MCF 10A (cell line): ENCODE data around the gene PSD2. TPM values are rescaled to one million over a fixed set of nuclear protein-coding genes. Genes with fewer than 3 reads are reported as not detected.
A peak's percentile ranks its signal among the peaks of the same experiment; 100 is the strongest.

Source experiments
- BruUV-seq: library from RNA; stranded (reverse); fragments of 400-500 nt; replicated peaks from 2 replicates; lab custom pipeline; 2021; lab: Mats Ljungman, UMichigan
- CTCF ChIA-PET: fragments of 300-600 bp; sonication (Branson Sonifier 250); formaldehyde crosslinking; extraction: SDS; loops from one replicate; lab custom pipeline; 2021; ENCODE audit warnings: antibody characterized with exemption, inconsistent platforms; lab: Yijun Ruan, JAX
- POLR2A ChIA-PET: fragments of 300-600, 350-650 bp; sonication (Branson Sonifier 250); formaldehyde crosslinking; extraction: SDS; loops from one replicate; lab custom pipeline; 2020; ENCODE audit warnings: antibody characterized with exemption, inconsistent platforms; lab: Yijun Ruan, JAX
- DNase-seq: peaks from one replicate; pipeline ENCODE4 v3.0.0-alpha.2; 2018; ENCODE audit not compliant: unreplicated experiment
- H3K27ac Mint-ChIP-seq: one replicate; pipeline ENCODE4 v1.8.0; 2022; ENCODE audit warnings: mild to moderate bottlenecking, low read depth, mixed read lengths; ENCODE audit not compliant: unreplicated experiment
- H3K27me3 Mint-ChIP-seq: one replicate; pipeline ENCODE4 v1.8.0; 2022; ENCODE audit warnings: mixed read lengths; ENCODE audit not compliant: insufficient read depth, unreplicated experiment
- H3K36me3 Mint-ChIP-seq: one replicate; pipeline ENCODE4 v1.8.0; 2022; ENCODE audit warnings: mild to moderate bottlenecking, moderate library complexity, mixed read lengths; ENCODE audit not compliant: insufficient read depth, unreplicated experiment
- H3K4me1 Mint-ChIP-seq: one replicate; pipeline ENCODE4 v1.8.0; 2022; ENCODE audit warnings: mixed read lengths; ENCODE audit not compliant: insufficient read depth, unreplicated experiment
- H3K4me3 Mint-ChIP-seq: one replicate; pipeline ENCODE4 v1.8.0; 2022; ENCODE audit warnings: mild to moderate bottlenecking, moderate library complexity, mixed read lengths; ENCODE audit not compliant: unreplicated experiment
- H3K9me3 Mint-ChIP-seq: one replicate; pipeline ENCODE4 v1.8.0; 2022; ENCODE audit warnings: mixed read lengths; ENCODE audit not compliant: unreplicated experiment
- intact Hi-C: fragments of 100-400 bp; cut with micrococcal nuclease; formaldehyde crosslinking; loops from 2 replicates; pipeline ENCODE4 v1.14.1; 2022
- total RNA-seq: library from RNA; stranded (reverse); gene quantifications from 2 replicates; pipeline ENCODE4 v1.2.3, GENCODE V29; 2022
- TF ChIP-seq, protein P1 (sequence below): fragments of 200-600 bp; IDR thresholded peaks from one replicate; pipeline ENCODE4 v1.8.0; 2022; ENCODE audit warnings: antibody characterized with exemption, mild to moderate bottlenecking; ENCODE audit not compliant: unreplicated experiment

The PSD2 gene
- total RNA-seq, 1 experiment from 2014 or later = not detected

DNA sequence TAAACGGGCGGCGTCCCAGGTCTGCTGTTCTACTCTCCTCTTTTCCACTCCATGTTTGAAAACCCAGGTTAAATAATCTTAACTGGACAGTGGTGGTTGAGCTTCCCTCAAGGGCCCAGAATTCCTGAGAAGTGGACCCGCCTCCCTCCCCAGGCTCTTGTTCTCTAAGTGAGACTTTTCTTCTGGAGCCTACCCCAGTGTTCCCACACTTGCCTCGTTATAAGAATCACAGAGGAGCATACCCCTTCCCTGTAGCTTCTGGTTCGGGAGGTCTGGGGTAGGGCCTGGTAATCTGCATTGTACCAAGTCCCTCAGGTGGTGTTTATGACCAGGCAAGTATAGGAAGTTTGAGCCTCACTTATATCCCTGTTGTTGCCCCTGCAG is 12.0 kb downstream of the PSD2 start:
- CTCF ChIA-PET = interaction anchor here (0.6 to 2.7 kb wide), 2 partner anchors 41 to 161 kb away, joined by 5 to 17 read pairs; no protein-coding TSS in a partner anchor
- TF ChIP-seq, protein P1, sequence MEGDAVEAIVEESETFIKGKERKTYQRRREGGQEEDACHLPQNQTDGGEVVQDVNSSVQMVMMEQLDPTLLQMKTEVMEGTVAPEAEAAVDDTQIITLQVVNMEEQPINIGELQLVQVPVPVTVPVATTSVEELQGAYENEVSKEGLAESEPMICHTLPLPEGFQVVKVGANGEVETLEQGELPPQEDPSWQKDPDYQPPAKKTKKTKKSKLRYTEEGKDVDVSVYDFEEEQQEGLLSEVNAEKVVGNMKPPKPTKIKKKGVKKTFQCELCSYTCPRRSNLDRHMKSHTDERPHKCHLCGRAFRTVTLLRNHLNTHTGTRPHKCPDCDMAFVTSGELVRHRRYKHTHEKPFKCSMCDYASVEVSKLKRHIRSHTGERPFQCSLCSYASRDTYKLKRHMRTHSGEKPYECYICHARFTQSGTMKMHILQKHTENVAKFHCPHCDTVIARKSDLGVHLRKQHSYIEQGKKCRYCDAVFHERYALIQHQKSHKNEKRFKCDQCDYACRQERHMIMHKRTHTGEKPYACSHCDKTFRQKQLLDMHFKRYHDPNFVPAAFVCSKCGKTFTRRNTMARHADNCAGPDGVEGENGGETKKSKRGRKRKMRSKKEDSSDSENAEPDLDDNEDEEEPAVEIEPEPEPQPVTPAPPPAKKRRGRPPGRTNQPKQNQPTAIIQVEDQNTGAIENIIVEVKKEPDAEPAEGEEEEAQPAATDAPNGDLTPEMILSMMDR = no peak
- Mint-ChIP-seq H3K27ac (no peak overlapping the region), H3K4me3 (no peak overlapping the region), H3K27me3 (peaks cover 46% of the 10 kb centered on the region), H3K4me1 (no peaks in the 10 kb centered on the region), H3K36me3 (no peaks in the 10 kb centered on the region), H3K9me3 (no peaks in the 10 kb centered on the region)
- POLR2A ChIA-PET = no interaction called here
- no TSS peak for BruUV-seq
- no peak for DNase-seq
- intact Hi-C loops = no loop called here

DNA sequence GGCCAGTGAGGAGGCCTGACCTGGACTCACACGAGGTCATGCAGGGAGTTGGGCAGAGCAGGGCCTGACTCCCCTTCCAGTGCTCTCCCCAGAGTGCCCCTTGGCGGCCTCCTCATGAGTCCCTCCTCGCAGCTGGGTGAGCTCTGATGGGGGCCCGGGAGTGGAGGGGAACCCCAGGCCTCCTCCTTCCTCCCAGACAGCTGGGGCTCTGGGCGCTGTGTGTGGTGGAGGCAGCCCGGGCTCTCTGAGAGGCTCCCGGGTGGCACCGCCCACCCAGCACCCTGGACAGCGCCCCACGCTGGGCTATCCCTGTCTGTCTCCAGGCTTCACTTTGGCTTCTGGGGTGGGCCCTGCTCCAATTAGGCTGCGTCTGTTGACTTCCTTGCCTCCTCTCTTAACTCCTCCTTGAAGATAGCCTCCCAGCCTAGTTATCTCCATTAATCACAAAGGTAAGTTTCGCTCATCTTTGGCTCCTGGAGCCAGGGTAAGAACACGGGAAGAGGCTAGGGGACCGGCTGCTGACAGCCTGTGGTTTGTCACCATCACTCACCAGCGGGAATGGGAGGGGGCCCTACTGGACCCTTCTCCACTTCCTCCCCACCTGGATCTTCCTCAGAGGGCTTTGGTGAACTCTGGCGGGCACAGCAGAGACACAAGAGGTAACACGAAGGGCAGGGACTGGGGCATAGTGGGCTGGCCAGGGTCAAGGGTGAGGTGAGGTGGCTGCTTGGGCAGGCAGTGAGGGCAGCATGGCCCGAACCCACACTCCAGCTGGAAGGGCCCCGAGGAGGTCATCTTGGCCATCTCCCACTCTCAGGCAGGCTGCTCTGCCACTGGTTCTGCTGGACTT is 13.1 kb downstream of the PSD2 start:
- Mint-ChIP-seq H3K27ac (no peak overlapping the region), H3K27me3 (peaks cover 43% of the 10 kb centered on the region), H3K4me3 (no peak overlapping the region), H3K36me3 (no peaks in the 10 kb centered on the region), H3K4me1 (no peaks in the 10 kb centered on the region), H3K9me3 (no peaks in the 10 kb centered on the region)
- TF ChIP-seq, protein P1 = no peak
- intact Hi-C loops = no loop called here
- BruUV-seq = no TSS peak
- DNase-seq = peak; percentile 58
- ChIA-PET CTCF (interaction anchor here (1.4 kb wide), 1 partner anchor 160 kb away, joined by 5 read pairs; no protein-coding TSS in a partner anchor), POLR2A (no interaction called here)

DNA sequence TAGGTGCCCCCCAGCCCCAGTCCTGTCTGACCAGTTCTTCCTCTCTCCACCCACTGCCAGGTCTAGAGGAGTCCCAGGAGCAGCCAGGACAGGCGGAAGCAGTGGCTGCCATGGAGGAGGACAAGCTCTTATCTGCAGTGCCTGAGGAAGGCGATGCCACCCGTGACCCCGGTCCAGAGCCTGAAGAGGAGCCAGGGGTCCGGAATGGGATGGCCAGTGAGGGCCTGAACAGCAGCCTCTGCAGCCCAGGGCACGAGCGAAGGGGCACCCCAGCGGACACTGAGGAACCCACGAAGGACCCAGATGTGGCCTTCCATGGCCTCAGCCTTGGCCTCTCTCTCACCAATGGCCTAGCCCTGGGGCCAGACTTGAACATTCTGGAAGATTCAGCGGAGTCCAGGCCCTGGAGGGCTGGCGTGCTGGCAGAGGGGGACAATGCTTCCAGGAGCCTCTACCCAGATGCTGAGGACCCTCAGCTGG is 13.8 kb downstream of the PSD2 start:
- BruUV-seq = no TSS peak
- POLR2A ChIA-PET = no interaction called here
- no peaks in the 10 kb centered on the region for H3K9me3 Mint-ChIP-seq
- H3K4me3 Mint-ChIP-seq = no peak overlapping the region
- H3K4me1 Mint-ChIP-seq = no peaks in the 10 kb centered on the region
- H3K36me3 Mint-ChIP-seq = no peaks in the 10 kb centered on the region
- no peak for DNase-seq
- intact Hi-C loops = no loop called here
- CTCF ChIA-PET = interaction anchor here (0.7 to 1.4 kb wide), 2 partner anchors 20 to 159 kb away, joined by 3 to 5 read pairs; no protein-coding TSS in a partner anchor
- TF ChIP-seq, protein P1 = no peak
- peaks cover 43% of the 10 kb centered on the region for H3K27me3 Mint-ChIP-seq
- no peak overlapping the region for H3K27ac Mint-ChIP-seq
